RKO (cell line): ENCODE measurements around the gene RPL10A.
"Not testable (repeated sequence)": the region's sequence is repeated elsewhere in the genome, so short reads cannot be mapped to it uniquely, and the experiment has no call there.

Experiments
- DNase-seq: peaks from one replicate; pipeline ENCODE4 v3.0.0-alpha.2; 2016; ENCODE audit warnings: low spot score

RPL10A gene

GRCh38 chr6:35512740-35513139 is 44.5 kb downstream of the RPL10A start, which contains the start of gene TULP1:
Gene TULP1, minus strand, starts transcription at chr6:35512896. Its CDS starts 38 bp downstream, at chr6:35512858.
- DNase-seq = no peak

GRCh38 chr6:35514587-35514986 is 46.4 kb downstream of the RPL10A start:
- no peak for DNase-seq

DNA sequence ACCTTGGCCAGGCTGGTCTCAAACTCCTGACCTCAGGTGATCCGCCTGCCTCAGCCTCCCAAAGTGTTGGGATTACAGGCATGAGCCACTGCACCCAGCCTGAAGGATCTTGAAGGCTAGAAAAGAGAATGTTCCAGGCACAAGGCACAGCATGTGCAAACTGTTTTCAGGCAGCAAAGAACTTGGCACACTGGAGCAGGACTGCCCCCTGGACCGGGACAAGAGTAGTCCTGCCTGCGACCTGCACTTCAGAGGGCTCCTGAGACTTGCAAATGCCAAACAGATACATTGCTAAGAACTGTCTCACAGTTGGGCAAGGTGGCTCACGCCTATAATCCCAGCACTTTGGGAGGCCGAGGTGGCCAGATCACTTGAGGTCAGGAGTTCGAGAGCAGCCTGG is 47.7 kb downstream of the RPL10A start:
- DNase-seq = not testable (repeated sequence)

- DNase-seq = no peak
Measured at GRCh38 chr6:35516712-35517111, 48.5 kb downstream of the RPL10A start.

DNA sequence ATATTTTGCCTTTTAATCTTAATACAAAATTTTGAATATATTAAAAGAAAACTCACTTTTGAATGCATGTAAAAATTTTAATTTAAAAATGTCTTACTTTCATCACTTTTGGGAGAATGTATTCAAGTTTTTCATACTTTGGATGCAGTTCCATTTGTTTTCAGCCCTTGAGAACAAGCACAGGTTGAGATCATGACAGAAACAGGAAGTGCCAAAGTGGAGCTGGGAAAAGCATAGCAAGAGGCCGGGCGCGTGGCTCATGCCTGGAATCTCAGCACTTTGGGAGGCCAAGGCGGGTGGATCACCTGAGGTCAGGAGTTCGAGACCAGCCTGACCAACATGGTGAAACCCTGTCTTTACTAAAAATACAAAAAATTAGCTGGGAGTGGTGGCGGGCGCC is 49.8 kb downstream of the RPL10A start:
- not testable (repeated sequence) for DNase-seq

- DNase-seq = no peak
Measured at GRCh38 chr6:35518566-35519312, 50.5 kb downstream of the RPL10A start.

DNA sequence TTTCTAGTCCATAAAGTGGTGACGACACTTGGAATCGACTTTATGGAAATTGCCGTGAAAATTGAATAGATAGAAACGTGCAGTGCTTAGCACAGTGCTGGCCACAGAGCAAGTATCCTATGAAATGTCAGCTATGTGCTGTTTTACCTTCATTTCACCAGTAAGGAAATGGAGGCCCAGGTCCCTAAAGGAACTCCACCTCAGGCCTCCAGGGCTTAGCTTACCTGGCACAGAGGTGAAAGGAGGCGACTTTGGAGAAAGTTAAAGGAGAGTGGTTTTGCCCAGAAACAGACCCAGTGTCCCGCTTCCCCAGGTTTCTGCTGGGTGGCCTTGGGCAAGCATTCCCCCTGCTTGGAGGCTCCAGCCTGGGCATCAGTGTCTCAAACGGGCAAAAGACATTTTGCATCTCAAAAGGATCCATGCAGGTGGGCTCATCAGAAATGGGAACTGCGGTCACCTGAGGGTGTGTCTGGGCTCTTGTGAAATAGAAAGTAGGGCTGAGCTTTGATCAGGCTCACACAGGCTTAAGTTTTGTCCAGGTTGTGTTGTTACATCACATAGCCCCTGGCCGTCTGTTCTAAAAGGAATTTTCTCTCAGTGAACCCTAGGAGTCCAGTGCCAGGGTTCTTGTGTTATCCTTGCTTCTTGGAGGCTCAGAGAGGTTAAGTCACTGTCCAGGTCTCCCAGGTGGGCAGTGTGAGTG is 51.3 kb downstream of the RPL10A start:
- no peak for DNase-seq
